GM20000 (cell line): Measurements from ENCODE around the gene NRG2.

Experiments
- DNase-seq: peaks from one replicate; pipeline ENCODE4 v3.0.0; 2012; ENCODE audit warnings: low spot score
- CTCF ChIP-seq: IDR thresholded peaks from 2 replicates; pipeline ENCODE4 v1.5.1; 2012; ENCODE audit warnings: mild to moderate bottlenecking, control low read depth; ENCODE audit errors: extremely low read depth, missing control alignments

Gene NRG2

GRCh38 chr5:139825690-139826089 is 217.4 kb downstream of the NRG2 start:
- TF ChIP-seq CTCF, result no peak
- no peak for DNase-seq

- TF ChIP-seq CTCF, result no peak
- no peak for DNase-seq
These were observed 219.2 kb downstream of the NRG2 start for GRCh38 chr5:139823757-139824355.

GRCh38 chr5:139822553-139823425 is 220.3 kb downstream of the NRG2 start:
- DNase-seq, result no peak
- TF ChIP-seq CTCF, result no peak

- DNase-seq, result no peak
- no peak for TF ChIP-seq CTCF
These were observed 221.1 kb downstream of the NRG2 start for GRCh38 chr5:139821806-139822552.

- no peak for DNase-seq
- no peak for TF ChIP-seq CTCF
These were observed 222.5 kb downstream of the NRG2 start for GRCh38 chr5:139820606-139821005.

GRCh38 chr5:139820130-139820529 is 223.0 kb downstream of the NRG2 start:
- DNase-seq, result no peak
- no peak for TF ChIP-seq CTCF

GRCh38 chr5:139817970-139818369 is 225.1 kb downstream of the NRG2 start:
- no peak for TF ChIP-seq CTCF
- no peak for DNase-seq
